Epithelial cell of proximal tubule (primary cell): Measurements from ENCODE around the gene NLGN3. TPM values are rescaled to one million over a fixed set of nuclear protein-coding genes. Genes with fewer than 3 reads are reported as not detected.

ENCODE experiments used
- DNase-seq: peaks from one replicate; pipeline ENCODE4 v3.0.0-alpha.2; 2011; ENCODE audit warnings: low read depth
- H3K4me3 ChIP-seq: 2 replicates; pipeline ENCODE4 v1.5.1; 2011; ENCODE audit warnings: low read depth, mild to moderate bottlenecking, low read length
- total RNA-seq: library from RNA; depleted of rRNA; stranded (reverse); fragments of >200 nt; gene quantifications from 2 replicates; pipeline ENCODE4 v1.2.3, GENCODE V29; 2015
- TF ChIP-seq, protein P1 (sequence below): conservative IDR thresholded peaks from 2 replicates; pipeline ENCODE4 v1.5.1; 2012; ENCODE audit warnings: low read depth, mild to moderate bottlenecking, low read length

NLGN3 gene
- total RNA-seq, 1 donor from 2014 or later: not detected

DNA sequence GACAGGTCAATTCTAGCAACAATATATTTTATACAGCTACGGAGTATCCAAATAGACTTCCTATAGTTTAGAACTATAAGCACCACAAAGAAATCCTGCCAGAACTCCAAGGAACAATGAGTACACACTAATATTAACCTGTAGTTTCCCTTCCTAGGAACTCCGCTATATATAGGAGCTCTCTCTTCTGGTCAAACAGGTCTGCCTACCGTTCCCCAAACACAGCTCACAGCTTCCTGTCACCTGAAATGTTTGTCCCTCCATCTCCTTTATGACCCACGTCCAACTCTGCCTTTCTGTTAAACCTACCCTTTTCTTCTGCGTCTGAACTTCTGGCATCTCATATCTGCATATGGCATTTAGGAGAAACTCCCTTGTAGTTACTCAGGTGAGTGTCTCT is 67.9 kb downstream of the NLGN3 start:
- TF ChIP-seq, protein P1, sequence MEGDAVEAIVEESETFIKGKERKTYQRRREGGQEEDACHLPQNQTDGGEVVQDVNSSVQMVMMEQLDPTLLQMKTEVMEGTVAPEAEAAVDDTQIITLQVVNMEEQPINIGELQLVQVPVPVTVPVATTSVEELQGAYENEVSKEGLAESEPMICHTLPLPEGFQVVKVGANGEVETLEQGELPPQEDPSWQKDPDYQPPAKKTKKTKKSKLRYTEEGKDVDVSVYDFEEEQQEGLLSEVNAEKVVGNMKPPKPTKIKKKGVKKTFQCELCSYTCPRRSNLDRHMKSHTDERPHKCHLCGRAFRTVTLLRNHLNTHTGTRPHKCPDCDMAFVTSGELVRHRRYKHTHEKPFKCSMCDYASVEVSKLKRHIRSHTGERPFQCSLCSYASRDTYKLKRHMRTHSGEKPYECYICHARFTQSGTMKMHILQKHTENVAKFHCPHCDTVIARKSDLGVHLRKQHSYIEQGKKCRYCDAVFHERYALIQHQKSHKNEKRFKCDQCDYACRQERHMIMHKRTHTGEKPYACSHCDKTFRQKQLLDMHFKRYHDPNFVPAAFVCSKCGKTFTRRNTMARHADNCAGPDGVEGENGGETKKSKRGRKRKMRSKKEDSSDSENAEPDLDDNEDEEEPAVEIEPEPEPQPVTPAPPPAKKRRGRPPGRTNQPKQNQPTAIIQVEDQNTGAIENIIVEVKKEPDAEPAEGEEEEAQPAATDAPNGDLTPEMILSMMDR: no peak
- DNase-seq: no peak
- H3K4me3 ChIP-seq: no peak overlapping the region

DNA sequence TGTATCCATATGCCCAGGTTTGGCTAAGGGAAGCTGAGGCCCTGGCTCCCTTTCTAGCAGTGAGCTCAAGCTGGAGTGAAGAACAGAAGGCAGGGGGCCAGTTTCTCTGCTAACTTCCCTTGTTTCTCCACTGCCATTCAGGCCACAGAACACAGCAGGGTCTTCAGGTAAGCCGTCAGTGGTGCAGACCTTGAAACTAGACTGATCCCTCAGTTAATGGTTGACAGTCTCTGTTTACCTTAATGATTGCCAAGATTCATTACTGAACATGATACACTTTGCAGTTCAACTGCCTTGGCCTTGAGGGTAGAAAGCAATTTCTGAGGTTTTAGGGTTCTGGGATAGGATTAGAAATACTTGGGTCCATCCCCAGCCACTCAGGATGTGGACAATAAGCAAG is 69.5 kb downstream of the NLGN3 start:
- no peak overlapping the region for H3K4me3 ChIP-seq
- TF ChIP-seq, protein P1: no peak
- DNase-seq: no peak

DNA sequence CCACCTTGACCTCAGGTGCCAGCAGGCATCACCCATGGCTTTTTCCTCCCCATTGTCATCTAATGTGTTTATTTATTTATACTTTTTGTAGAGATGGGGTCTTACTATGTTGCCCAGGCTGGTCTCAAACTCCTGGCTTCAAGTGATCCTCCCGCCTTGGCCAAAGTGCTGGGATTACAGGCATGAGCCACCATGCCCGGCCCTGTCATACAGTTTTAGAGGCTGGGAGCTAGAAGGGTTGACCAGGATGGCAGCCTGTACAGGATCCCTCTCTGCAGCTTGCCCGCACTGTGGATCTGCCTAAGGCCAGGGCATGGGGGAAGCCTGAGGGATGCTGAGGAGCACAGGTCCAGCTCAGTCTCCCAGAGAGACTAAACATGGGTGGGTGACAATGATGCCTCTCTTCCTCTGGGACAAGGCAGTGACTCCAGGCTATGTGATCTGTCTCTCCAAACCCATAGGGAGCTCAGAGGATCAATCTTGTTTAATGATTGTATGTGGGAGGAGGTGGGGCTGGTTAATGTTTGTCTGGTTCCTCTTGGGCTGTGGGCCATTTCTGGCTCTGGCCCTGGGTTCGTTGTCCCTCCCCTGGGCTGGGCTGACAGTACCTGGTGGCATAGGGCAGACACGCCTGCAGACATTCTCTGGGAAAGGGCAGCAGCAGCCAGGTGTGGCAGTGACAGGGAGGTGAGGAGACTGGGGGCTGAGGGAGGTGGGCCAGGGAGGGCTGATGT is 70.1 kb downstream of the NLGN3 start:
- TF ChIP-seq, protein P1: no peak
- H3K4me3 ChIP-seq: peak overlapping the region; percentile 36
- no peak for DNase-seq

- DNase-seq: no peak
- peak overlapping the region; percentile 36 for H3K4me3 ChIP-seq
- TF ChIP-seq, protein P1: no peak
Measured at GRCh38 chrX:71215338-71215912, 70.8 kb downstream of the NLGN3 start.

DNA sequence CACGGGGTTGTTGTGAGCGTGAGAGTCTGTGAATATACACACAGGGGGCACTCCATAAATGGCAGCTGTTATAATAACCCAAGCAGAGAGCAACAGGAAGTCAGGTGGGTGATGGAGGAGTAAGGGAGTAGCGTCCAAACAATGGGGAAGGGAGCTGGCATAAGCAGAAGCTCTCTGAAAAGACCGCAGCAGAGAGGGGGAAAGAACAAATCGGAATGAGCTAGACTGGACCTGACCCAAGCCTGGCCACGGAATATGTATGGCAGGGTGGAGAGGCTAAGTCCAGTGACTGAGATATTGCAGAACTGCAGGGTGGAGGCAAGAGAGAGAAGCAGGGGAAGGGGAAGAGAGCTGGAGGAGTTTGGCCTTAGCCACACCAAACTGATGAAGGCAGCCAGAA is 71.8 kb downstream of the NLGN3 start:
- DNase-seq: no peak
- peak overlapping the region; percentile 14 for H3K4me3 ChIP-seq
- TF ChIP-seq, protein P1: no peak

GRCh38 chrX:71217298-71217697 is 72.7 kb downstream of the NLGN3 start:
- DNase-seq: no peak
- TF ChIP-seq, protein P1: no peak

More at GRCh38 chrX:71217298-71217697, 72.7 kb downstream of the NLGN3 start:
- H3K4me3 ChIP-seq: no peak overlapping the region

Other genes starting within 250 kb of the NLGN3 start
- not detected in 2 replicates for gene TEX11, start 236.1 kb upstream of the NLGN3 start, total RNA-seq
- gene SLC7A3, start 213.7 kb upstream of the NLGN3 start, total RNA-seq: 0.07 TPM in 1 of 2 replicates, not detected in the other
- gene SNX12, start 76.5 kb upstream of the NLGN3 start, total RNA-seq: 50.9 and 53.0 TPM in 2 replicates
- gene FOXO4, start 49.0 kb upstream of the NLGN3 start, total RNA-seq: 2.7 and 4.7 TPM in 2 replicates
- not detected in 2 replicates for gene CXorf65, start 38.1 kb upstream of the NLGN3 start, total RNA-seq
- gene IL2RG, start 33.3 kb upstream of the NLGN3 start, total RNA-seq: not detected in 2 replicates
- 13.4 and 14.9 TPM in 2 replicates for gene MED12, start 26.2 kb upstream of the NLGN3 start, total RNA-seq
- gene GJB1, start 78.4 kb downstream of the NLGN3 start, total RNA-seq: 0.07 and 0.40 TPM in 2 replicates
- 13.8 and 14.6 TPM in 2 replicates for gene ZMYM3, start 109.3 kb downstream of the NLGN3 start, total RNA-seq
- gene NONO, start 138.8 kb downstream of the NLGN3 start, total RNA-seq: 424 and 435 TPM in 2 replicates
- gene ITGB1BP2, start 156.9 kb downstream of the NLGN3 start, total RNA-seq: 0.29 and 0.52 TPM in 2 replicates
- 11.1 and 16.7 TPM in 2 replicates for gene TAF1, start 221.5 kb downstream of the NLGN3 start, total RNA-seq